ENCODE results near the gene PROX2. TPM values are rescaled to one million over a fixed set of nuclear protein-coding genes. Genes with fewer than 3 reads are reported as not detected.

Gene PROX2, protein sequence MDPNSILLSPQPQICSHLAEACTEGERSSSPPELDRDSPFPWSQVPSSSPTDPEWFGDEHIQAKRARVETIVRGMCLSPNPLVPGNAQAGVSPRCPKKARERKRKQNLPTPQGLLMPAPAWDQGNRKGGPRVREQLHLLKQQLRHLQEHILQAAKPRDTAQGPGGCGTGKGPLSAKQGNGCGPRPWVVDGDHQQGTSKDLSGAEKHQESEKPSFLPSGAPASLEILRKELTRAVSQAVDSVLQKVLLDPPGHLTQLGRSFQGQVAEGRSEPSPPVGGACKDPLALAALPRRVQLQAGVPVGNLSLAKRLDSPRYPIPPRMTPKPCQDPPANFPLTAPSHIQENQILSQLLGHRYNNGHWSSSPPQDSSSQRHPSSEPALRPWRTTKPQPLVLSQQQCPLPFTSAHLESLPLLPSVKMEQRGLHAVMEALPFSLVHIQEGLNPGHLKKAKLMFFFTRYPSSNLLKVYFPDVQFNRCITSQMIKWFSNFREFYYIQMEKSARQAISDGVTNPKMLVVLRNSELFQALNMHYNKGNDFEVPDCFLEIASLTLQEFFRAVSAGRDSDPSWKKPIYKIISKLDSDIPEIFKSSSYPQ
- total RNA-seq (2014; rRNA removed; shearing (Covaris generic)) (0.35 and 0.51 TPM in 2 replicates), total RNA-seq (2022) (0.74 and 0.76 TPM in 2 replicates), Bru-seq, nascent RNA (percentile 28 among the genes with signal in this experiment), BruChase-seq, experiment 1, labeled RNA remaining after a 6-hour chase (percentile 28 among the genes with signal in this experiment), BruChase-seq, experiment 2, labeled RNA remaining after a 2-hour chase (percentile 34 among the genes with signal in this experiment)
- long read RNA-seq = 0 reads

DNA sequence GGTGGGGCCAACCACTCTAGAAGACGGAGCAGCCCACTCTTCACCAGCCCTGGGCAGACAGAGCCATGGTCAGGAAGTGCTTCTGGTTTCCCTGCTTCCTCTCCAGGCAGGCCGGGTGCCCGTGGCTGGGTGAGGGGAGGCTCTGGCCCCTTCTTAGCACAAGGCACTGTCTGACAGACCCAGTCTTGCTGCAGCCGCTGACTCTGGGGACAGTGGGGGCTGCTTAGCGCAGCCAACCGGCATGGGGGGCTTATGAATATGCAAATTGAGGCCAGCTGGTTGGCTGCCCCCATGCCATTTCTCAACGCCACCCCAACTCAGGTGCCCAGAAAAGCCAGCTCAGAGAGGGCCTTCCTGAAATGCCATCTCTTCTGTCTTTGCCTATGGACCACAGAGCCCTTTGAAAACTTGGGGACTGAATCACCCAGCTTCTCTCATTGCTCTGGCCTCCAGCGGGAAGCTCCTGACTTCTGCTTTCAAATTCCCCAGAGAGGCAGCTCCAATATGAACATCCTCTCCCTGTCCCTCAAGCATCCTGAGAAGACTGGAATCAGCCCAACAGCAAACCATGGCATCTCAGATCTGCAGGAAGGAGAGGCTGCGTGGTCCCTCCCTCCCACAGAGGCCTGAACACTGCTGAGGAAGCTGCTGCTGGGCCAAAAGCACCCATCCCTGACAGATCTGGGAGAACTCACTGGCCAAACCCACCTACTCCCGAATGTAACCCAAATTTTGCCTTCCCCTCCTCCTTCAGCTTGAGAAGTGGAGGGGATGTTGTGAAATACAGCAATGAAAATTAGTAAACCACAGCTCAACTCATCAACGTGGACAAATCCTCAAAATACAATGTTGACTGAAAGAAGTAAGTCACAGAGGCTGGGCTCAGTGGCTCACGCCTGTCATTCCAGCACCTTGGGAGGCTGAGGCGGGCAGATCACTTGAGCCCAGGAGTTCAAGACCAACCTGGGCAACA, at the start of gene PROX2:
TSS of gene PROX2 (minus strand) at position 205 of the 973 bp plus-strand sequence. CDS start 12,311 bp downstream, outside the sequence.
- Histone ChIP-seq H3K4me1 (ENCODE audit: insufficient read depth, low read length, poor library complexity, severe bottlenecking) (peaks cover 32% of the 10 kb centered on the region), H3K36me3 (ENCODE audit: insufficient read depth, low read length) (no peaks in the 10 kb centered on the region), H2AFZ (ENCODE audit: low read length) (peak within 1 kb of the TSS; percentile 94), H3K9me2 (ENCODE audit: insufficient read depth, low read length) (no peaks in the 10 kb centered on the region), H3K4me2 (ENCODE audit: low read length) (peak within 1 kb of the TSS; percentile 49), H3K4me3 (ENCODE audit: low read depth, low read length, poor library complexity, severe bottlenecking) (peak within 1 kb of the TSS; percentile 33), H3K79me2 (ENCODE audit: insufficient read depth, low read depth, low read length) (no peaks in the 10 kb centered on the region), H3K27ac (ENCODE audit: low read depth, low read length, poor library complexity, severe bottlenecking) (no peak within 1 kb of the TSS), H3K9me3 (ENCODE audit: low read length) (no peaks in the 10 kb centered on the region), H4K20me1 (ENCODE audit: insufficient read depth, low read length) (no peaks in the 10 kb centered on the region)
- TF ChIP-seq, protein P1, sequence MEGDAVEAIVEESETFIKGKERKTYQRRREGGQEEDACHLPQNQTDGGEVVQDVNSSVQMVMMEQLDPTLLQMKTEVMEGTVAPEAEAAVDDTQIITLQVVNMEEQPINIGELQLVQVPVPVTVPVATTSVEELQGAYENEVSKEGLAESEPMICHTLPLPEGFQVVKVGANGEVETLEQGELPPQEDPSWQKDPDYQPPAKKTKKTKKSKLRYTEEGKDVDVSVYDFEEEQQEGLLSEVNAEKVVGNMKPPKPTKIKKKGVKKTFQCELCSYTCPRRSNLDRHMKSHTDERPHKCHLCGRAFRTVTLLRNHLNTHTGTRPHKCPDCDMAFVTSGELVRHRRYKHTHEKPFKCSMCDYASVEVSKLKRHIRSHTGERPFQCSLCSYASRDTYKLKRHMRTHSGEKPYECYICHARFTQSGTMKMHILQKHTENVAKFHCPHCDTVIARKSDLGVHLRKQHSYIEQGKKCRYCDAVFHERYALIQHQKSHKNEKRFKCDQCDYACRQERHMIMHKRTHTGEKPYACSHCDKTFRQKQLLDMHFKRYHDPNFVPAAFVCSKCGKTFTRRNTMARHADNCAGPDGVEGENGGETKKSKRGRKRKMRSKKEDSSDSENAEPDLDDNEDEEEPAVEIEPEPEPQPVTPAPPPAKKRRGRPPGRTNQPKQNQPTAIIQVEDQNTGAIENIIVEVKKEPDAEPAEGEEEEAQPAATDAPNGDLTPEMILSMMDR (conservative IDR thresholded peaks at IDR 0.05; ENCODE audit: low read length) = no peak
- no peak for TF ChIP-seq EZH2phosphoT487 (IDR thresholded peaks at IDR 0.05; ENCODE audit: borderline replicate concordance, low read depth, low read length)
- no TSS peak for BruUV-seq (replicated peaks)
- CTCF ChIA-PET (ENCODE audit: unreplicated experiment) = interaction anchor here (2.0 kb wide), 1 partner anchor 15 kb away, joined by 7 read pairs; no protein-coding TSS in a partner anchor
- DNase-seq (ENCODE audit: low spot score) = peak; percentile 51
- POLR2A ChIA-PET = interaction anchor here (0.6 to 1.4 kb wide), 9 partner anchors 13 to 929 kb away, joined by 3 to 5 read pairs (median 3); partner anchors contain the start of gene RPS6KL1
- intact Hi-C loops (cut with micrococcal nuclease; ENCODE audit: unreplicated experiment) = no loop called here

DNA sequence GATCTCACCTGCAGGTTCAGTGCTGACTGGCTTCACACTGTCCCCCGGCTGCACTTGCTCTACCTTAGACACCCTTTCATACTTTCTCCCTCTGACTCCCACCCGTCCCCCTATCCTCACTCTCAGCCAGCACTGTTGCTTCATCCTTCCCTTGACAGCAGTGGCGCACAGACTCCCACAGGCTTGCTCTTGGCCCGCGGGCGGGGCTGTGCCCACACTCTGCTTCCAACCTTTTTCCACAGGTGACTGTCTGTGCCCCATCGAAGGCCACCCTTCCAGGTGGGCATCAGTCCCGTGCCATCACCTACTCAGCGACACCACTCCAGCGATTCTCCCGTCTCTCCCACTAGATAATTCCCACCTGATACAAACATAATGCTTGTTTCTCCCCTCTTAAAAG, 48.1 kb upstream of the PROX2 start:
- POLR2A ChIA-PET = interaction anchor here (1.2 to 2.3 kb wide), 4 partner anchors 14 to 65 kb away, joined by 4 to 18 read pairs (median 10); no protein-coding TSS in a partner anchor
- TF ChIP-seq, protein P1 (conservative IDR thresholded peaks at IDR 0.05; ENCODE audit: low read length) = no peak
- no peak for TF ChIP-seq EZH2phosphoT487 (IDR thresholded peaks at IDR 0.05; ENCODE audit: borderline replicate concordance, low read depth, low read length)

More for the DNA sequence above, 48.1 kb upstream of the PROX2 start:
- H3K27ac ChIP-seq (ENCODE audit: low read depth, low read length, poor library complexity, severe bottlenecking) = no peak overlapping the region
- intact Hi-C loops (cut with micrococcal nuclease; ENCODE audit: unreplicated experiment) = no loop called here
- no TSS peak for BruUV-seq (replicated peaks)
- no peak overlapping the region for H3K4me2 ChIP-seq (ENCODE audit: low read length)
- H3K79me2 ChIP-seq (ENCODE audit: insufficient read depth, low read depth, low read length) = no peaks in the 10 kb centered on the region
- H3K9me2 ChIP-seq (ENCODE audit: insufficient read depth, low read length) = no peaks in the 10 kb centered on the region
- H3K36me3 ChIP-seq (ENCODE audit: insufficient read depth, low read length) = no peaks in the 10 kb centered on the region
- CTCF ChIA-PET (ENCODE audit: unreplicated experiment) = interaction anchor here (0.9 to 1.4 kb wide), 2 partner anchors 52 to 63 kb away, joined by 3 to 4 read pairs; no protein-coding TSS in a partner anchor
- peaks cover 13% of the 10 kb centered on the region for H3K4me1 ChIP-seq (ENCODE audit: insufficient read depth, low read length, poor library complexity, severe bottlenecking)
- H3K9me3 ChIP-seq (ENCODE audit: low read length) = no peaks in the 10 kb centered on the region
- no peak overlapping the region for H3K4me3 ChIP-seq (ENCODE audit: low read depth, low read length, poor library complexity, severe bottlenecking)
- no peaks in the 10 kb centered on the region for H4K20me1 ChIP-seq (ENCODE audit: insufficient read depth, low read length)
- H2AFZ ChIP-seq (ENCODE audit: low read length) = no peak overlapping the region
- DNase-seq (ENCODE audit: low spot score) = no peak

Measured in OCI-LY7 (cell line).